Stimulated activated CD8-positive, alpha-beta memory T cell treated with anti-CD3 and anti-CD28 coated beads, Interleukin-12 subunit alpha, Interleukin-12 subunit beta, amount 100 ng/mL, for 4 hours (primary cell): ENCODE results near the gene APBA3.

Source experiments
- DNase-seq: peaks from one replicate; pipeline ENCODE4 v3.0.0-alpha.2; 2020; ENCODE audit warnings: low read depth

The APBA3 gene

DNA sequence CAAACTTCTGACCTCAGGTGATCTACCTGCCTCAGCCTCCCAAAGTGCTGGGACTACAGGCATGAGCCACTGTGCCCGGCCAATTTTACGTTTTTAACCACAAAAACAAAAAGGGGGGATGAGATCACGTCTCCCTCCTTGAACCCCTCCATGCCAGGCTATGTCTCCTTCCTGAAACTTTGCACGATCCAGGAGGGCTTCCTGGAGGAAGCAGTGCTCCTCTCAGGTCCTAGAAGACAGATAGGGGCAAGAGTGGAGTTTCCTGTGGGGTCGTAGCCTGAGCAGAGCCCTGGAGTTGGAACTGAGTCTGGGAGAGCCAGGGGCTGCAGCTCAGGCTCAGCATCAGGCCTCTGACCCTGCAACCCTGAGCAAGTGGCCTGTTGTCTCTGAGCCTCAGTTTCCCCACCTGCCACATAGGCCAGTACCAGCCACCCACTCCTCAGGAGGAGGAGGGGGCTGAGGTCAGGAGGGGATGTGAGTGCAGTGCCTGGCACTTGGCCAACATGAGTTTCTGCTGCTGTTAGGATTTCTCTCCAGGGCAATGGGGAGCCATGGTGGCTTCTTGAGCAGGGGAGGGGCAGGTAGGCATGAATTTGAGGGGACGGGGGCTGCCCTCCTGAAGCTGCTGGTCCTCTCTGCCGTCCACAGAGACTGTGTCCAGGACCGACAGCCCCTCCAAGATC, 16.0 kb downstream of the APBA3 start:
- DNase-seq = no peak

DNA sequence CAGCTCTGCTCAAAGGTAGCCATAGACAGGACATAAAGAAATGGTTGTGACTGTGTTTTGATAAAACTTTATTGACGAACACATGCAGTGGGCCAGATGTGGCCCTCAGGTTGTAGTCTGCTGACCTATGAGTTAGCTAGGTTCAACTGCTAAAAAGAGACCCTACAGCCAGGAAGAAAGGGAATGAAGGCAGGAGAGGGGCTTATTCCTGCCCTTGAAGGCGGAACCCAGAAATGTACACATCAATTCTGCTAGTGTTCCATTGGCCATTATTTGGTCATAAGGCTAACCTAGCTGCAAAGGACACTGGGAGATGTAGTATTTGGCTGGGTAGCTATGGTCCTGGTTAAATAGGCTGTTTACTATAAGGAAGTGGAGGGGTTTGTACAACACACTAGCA, 18.0 kb downstream of the APBA3 start:
- no peak for DNase-seq

DNA sequence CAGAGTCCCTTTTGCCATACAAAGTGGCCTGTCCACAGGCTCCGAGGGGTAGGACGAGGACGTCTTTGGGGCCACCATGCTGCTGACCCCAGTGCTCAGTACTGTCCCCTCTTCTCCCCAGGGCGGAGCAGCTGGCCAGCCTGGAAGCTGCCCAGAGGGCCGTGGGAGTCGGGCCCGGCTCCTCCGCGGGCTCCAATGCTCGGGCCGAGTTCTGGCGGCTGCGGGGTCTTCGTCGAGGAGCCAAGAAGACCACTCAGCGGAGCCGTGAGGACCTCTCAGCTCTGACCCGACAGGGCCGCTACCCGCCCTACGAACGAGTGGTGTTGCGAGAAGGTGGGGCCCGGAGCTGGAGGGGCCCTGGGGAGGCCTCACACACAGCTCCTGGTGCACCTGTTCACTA, 21.1 kb downstream of the APBA3 start:
- no peak for DNase-seq

DNA sequence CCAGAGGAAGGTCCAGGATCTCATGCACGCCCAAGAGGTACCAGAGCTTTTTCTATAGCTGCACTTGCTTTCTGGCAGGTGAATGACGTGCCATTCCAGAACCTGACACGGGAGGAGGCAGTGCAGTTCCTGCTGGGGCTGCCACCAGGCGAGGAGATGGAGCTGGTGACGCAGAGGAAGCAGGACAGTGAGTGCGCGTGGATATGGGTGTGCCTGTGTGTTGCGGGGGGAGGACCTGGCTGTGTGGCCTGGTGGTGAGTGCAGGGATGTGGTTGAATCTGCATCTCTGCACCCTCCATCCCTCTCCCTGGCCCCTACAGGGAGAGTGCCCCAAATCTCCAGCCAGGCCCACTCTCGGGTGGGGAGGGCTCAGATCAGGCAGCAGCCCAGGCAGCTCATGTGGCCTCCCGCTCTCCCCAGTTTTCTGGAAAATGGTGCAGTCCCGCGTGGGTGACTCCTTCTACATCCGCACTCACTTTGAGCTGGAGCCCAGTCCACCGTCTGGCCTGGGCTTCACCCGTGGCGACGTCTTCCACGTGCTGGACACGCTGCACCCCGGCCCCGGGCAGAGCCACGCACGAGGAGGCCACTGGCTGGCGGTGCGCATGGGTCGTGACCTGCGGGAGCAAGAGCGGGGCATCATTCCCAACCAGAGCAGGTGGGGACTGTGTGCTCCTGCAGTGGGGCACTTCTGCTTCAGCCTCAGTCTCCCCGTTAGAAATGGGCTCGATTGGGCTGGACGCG, 22.8 kb downstream of the APBA3 start:
- no peak for DNase-seq

DNA sequence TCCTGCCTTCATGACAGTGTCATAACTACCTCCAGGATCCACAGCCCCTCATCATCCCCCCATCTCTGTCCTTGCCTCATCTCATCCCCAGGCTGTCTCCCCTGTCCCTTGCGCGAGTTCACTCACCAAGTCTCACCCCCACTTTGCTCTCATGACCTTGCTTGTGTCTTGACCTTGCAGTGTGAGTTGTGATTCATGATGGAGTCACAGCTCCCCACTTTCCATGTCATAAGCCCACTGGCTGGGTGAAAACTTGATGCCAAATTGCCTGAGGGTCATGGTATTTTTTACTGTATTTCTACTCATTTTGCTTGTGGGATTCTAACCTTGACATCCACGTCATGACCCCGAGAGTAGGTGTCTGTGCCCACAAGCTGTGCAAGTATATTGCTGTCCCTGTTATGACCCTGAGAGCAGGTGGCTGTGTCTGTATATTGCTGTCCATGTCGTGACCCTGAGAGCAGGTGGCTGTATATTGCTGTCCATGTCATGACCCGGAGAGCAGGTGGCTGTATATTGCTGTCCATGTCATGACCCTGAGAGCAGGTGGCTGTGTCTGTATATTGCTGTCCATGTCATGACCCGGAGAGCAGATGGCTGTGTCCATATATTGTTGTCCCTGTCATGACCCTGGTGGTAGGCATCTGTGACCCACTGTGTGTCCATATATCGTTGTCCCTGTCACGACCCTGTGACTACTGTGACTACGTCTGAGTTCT, 23.8 kb downstream of the APBA3 start:
- DNase-seq = no peak

DNA sequence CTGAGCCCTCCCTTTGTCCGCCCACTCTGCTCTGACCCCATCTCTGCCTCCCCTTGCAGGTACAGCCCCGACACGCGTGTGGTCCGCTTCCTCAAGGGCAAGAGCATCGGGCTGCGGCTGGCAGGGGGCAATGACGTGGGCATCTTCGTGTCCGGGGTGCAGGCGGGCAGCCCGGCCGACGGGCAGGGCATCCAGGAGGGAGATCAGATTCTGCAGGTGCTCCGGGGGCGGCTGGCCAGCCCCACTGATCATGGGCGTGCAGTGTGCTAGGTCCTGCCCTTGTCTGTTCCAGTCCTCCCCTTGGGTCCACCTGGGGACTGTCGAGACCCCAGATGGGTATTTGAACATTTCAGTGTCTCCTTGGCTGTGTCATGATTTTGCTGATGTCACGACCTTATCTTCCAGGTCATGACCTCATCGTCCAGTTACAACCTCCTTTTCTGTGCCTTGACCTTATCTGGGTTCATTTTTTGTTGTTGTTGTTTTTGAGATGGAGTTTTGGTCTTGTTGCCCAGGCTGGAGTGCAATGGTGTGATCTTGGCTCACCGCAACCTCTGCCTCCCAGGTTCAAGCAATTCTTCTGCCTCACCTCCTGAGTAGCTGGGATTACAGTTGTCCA, 25.3 kb downstream of the APBA3 start:
- no peak for DNase-seq

DNA sequence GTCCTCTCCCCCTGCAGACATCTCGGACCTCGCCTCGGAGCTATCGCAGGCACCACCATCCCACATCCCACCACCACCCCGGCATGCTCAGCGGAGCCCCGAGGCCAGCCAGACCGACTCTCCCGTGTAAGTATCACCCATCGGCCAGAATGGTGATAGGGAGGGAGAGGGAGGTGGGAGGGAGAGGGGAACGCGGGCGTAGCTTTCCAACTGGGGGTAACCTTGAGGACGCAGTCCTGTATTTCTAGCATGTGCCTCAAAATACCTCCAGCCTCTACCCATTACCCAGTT, 27.2 kb downstream of the APBA3 start:
- no peak for DNase-seq

DNA sequence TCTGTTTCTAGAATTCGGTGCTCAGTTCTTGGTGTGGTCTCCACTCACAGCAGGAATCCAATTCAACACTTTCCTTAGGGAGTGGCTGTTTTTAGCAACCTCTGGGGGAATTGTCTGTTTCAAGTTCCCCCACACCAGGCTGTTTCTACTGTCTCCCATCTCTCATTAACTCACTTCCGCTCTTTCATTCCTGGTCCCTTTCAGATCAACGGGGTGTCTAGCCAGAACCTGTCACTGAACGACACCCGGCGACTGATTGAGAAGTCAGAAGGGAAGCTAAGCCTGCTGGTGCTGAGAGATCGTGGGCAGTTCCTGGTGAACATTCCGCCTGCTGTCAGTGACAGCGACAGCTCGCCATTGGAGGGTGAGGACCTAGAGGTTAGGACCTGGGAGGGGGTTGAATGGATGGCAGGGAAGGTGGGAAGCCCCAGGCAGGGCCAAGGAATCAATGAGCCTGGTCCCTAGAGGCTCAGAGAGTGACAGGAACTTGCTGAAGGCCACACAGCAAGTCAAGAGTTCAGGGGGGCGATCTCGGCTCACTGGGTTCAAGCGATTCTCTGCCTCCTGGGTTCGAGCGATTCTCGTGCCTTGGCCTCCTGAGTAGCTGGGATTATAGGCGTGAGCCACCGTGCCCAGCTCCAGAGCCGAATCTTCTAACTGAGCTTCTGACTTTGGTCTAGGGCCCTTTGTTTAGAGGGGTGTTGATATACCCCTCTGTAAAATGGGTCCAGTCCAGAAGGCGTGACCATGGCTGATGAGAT, 27.8 kb downstream of the APBA3 start:
- DNase-seq = no peak

DNA sequence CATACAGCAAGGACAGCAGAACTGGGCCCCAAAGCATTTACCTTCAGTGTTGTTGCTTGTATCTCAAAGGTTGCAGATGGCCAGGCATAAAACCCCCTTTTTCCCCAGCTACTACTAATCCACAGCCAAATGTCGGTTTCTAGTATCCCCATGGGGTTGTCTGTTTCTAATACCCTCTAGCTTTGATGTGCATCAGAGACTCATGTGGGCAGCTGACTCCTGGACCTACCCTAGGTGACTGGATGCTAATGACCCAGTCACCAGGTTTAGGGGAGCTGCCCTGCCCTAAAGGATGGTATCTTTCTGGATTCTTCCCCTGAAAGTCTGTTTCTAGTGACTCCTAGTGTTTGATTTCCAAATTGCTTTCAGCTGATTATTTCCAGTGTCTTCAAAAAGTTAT, 29.4 kb downstream of the APBA3 start:
- no peak for DNase-seq

DNA sequence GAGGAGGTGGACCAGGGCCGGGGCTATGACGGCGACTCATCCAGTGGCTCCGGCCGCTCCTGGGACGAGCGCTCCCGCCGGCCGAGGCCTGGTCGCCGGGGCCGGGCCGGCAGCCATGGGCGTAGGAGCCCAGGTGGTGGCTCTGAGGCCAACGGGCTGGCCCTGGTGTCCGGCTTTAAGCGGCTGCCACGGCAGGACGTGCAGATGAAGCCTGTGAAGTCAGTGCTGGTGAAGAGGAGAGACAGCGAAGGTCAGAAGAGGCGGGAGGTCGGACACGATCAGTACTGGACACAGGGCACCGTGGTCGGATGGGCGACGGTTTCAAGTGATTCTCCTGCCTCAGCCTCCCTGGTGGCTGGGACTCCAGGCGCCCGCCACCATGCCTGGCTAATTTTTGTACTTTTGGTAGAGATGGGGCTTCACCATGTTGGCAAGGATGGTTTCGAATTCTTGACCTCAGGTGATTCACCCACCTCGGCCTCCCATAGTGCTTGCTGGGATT, 31.0 kb downstream of the APBA3 start:
- no peak for DNase-seq

DNA sequence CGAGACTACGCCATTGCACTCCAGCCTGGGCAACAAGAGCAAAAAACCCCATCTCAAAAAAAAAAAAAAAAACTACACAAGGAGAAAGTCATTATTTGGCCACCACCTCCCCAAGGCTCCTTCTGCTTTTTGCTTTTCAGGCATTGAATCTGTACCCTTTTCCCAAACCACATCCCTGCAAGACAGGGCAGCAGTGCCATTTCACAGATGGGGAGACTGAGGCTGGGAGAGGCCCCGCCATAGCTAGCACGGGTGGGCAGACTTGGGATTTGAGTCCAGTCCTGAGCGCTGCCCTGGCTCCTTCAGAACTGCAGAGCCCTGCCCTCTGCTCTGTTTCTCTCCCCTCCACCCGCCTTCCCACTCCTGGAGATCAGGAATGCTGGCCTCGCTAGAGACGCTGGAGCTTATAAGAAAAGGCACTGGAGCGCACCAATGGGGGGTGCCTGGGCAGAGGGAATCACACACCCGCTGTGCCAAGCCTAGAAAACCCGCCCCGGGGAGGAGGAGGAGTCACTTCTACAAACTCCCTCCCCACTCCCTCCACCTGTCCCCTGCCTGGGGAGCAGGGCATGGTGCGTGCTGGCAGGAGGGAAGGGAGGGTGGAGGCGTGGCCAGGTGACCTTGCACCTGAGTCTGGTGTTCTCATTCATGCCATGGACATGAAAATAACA, 35.7 kb downstream of the APBA3 start:
- DNase-seq = no peak

DNA sequence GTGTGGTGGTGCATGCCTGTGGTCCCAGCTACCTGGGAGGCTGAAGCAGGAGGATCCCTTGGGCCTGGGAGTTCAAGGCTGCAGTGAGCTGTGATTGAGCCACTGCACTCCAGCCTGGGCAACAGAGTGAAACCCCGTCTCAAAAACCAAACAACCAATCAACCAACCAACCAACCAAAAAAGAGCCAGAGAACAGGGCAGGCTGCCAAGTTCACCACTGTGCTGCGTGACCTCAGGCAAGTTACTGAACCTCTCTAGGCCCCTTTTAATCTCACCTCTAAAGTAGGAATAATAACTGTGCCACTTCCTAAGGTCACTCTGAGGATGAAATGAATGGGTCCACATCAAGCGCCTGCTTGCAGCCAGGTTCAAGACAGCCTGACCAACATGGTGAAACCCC, 36.4 kb downstream of the APBA3 start:
- no peak for DNase-seq

DNA sequence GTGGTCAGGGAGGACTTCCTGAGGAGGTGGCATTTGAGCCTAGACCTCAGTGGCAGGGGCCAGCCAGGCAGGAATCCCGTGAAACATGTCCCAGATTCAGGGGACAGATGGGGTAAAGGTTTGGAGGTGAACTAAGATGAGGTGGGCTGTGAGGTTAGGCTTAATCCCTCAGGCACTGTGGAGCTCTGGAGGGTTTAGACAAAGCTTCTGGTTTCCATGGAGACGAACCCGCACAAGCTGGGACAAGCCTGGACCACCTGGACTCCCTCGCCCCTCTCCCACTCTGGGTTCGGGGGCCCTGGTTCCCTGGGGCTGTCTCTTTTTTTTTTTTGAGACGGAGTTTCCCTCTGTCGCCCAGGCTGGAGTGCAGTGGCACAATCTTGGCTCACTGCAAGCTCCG, 37.6 kb downstream of the APBA3 start:
- DNase-seq = no peak

DNA sequence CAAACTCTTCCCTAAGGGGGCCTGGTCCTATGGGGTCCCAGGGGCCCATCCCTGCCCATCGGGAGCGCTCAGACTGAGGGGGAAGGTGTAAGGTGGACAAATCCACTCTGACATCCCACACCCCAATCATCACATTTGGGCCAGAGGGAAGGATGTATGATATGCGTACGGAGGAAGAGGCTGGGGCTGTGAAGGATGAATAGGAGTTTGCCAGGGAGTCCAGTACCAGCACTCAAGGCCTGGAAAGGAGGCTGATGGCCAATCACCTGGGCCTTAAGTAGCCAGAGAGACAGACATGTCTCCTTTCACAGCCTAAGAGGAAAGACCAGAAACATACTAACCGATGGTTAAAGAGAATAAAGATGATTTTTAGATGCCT, 38.4 kb downstream of the APBA3 start:
- DNase-seq = no peak

DNA sequence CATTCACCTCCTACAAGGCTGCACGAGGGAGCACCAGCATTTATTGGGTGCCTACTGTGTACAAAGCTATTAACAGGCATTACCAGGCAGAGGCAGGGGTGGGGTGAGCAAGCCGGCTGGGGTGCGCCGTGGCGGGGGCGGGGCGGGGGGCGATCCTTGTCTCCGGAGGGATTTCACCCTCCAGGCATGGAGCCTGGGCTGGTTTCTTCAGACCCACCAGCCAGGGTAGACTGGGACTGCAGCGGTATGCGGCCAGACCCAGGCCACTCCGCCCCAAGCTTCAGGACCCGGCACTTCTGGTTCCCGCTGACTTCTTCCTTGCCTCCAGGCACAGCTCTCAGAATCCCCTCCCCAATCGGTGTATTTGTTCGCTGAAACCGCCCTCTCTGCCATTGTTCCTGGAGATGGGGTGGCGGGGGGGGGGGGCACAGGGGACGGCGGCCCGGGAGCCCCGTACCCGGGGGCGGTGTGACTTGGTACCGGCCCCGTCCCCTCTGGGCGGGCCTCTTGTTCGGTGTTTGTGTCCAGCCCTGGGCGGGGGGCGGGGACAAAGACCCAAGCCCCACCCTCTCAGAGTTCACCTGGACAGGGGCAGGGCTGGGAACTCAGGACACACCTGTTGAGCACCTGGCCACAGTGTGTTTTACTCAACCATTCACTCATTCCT, 38.9 kb downstream of the APBA3 start:
- no peak for DNase-seq

DNA sequence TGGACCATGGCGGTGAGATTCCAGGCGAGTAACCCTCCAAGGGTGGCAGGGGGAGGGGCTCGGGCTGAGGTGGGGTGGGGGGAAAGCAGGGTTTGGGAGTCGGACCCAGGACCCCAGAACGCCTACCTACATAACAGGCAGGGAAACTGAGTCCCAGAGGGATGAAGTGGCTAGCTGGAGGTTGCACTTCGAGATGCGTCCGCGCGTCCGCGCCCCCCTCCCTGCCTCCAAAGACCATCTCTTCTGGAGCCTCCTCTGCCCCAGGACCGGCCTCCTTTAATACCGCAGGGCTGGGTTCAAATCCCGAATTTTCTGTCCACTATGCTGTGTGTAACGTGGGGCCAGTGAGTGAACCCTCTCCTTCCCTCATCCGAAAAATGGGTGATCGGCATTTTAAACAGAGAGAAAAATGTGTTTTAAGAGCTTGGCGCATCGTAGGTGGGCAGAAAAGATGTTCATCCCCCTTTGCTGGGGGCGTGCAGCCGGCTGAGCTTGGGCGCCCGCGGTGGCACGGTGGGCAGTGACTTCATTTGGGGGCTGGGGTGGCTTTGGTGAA, 39.5 kb downstream of the APBA3 start:
- no peak for DNase-seq

DNA sequence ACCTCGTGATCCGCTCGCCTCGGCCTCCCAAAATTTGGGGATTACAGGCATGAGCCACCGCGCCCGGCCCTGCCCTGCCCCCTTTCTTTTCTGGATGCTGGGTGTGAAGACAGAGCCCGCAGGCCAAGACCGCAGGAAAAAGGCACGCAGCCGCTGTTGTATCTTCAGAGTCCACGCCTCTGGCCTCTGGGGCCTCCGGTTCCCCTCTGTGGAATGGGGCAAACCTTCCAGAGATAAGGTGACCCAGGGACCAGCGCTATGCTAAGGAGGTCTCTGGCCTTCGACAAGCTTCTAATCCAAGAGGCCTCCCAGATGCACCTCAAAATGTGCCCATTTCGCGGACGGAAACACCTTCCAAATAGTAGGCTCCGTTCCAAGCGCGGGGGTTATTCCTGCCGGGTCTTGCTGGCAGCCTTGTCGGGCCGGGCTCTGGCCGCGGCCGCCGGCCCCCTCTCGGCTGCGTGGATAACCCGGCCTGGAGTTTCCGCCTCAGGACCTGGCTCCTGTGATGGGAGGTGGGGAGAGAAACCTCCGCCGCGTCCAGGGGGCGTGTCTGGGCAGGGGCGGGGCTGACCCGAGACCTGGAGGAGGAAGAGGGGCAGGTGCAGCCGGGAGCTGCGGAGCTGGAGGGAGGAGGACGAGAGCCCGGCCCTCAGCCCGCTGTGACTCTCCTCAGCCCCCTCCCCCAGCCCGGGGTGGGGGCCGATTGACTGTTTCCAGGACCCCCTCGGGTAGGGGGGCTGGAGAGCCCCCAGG, 40.2 kb downstream of the APBA3 start:
- peak; percentile 71 for DNase-seq

DNA sequence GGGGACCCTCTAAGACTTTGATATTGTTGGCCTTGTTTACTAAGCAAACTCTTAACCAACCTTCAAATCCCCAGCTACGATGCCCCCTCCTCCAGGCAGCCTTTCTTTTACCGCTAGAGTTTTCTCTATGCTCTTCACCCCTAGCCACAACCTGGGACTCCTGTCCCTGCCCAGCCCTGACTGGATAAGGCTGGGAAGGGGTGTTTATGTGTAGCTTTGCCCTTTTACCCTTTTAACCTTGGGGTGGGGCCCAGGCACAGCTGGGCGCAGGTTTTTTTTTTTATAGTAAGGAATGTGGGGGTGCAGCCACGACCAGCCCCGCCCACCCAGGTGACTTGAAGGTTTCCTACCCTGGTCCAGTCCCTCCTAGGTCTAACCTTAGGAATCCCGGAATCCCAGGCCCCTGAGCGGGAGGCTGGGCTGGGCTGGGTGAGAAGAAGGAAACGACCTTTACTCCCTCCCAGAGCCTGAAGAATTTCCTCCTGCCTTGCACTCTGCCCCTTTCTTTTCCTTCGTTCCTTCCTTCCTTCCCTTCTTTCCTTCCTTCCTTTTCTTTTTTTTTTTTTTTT, 41.1 kb downstream of the APBA3 start:
- no peak for DNase-seq

DNA sequence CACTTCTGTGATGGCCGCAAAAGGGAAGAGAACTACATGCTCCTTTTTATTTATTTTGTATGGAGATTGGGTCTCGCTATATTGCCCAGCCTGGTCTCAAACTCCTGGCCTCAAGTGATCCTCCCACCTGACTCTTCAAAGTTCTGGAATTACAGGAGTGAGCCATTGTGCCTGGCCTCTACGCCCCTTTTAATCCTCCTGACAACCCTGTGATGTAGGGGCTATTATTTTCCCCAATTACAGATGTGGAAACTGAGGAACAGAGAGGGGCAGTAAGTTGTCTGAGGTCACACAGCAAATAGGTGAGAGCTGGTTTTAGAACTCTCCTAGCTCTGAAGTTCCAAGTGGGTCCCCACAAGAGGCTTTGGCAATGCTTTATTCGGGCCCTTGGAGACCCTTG, 41.6 kb downstream of the APBA3 start:
- no peak for DNase-seq
